NCI-H128 (cell line): ENCODE data around the gene RPS6KA4.
"Not testable (repeated sequence)": the region's sequence is repeated elsewhere in the genome, so short reads cannot be mapped to it uniquely, and the experiment has no call there.

ENCODE experiments used
- DNase-seq: peaks from one replicate; lab custom pipeline; 2025; ENCODE audit not compliant: unreplicated experiment; lab: John Stamatoyannopoulos, UW

RPS6KA4 gene

DNA sequence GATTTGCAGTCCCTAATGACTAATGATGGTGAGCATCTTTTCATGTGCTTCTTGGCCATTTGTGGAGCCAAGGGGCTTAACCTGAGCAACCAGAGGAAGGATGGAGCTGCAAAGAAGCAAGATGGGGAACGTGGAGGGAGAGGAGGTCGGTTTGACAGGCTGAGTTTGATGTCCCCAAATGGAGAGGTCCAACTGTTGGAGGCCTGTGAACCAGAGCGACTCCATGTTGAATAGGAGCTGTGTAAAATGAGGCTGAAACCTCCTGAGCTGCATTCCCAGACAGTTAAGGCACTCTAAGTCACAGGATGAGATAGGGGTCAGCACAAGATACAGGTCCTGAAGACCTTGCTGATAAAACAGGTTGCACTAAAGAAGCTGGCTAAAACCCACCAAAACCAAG, 54.5 kb downstream of the RPS6KA4 start:
- DNase-seq = no peak

GRCh38 chr11:64415286-64415685, 56.3 kb downstream of the RPS6KA4 start:
- DNase-seq = no peak

- DNase-seq = no peak
Observed at GRCh38 chr11:64415996-64416728, 57.2 kb downstream of the RPS6KA4 start.

GRCh38 chr11:64418233-64418632, 59.3 kb downstream of the RPS6KA4 start:
- DNase-seq = not testable (repeated sequence)

- no peak for DNase-seq
Observed at GRCh38 chr11:64419257-64419790, 60.4 kb downstream of the RPS6KA4 start.

DNA sequence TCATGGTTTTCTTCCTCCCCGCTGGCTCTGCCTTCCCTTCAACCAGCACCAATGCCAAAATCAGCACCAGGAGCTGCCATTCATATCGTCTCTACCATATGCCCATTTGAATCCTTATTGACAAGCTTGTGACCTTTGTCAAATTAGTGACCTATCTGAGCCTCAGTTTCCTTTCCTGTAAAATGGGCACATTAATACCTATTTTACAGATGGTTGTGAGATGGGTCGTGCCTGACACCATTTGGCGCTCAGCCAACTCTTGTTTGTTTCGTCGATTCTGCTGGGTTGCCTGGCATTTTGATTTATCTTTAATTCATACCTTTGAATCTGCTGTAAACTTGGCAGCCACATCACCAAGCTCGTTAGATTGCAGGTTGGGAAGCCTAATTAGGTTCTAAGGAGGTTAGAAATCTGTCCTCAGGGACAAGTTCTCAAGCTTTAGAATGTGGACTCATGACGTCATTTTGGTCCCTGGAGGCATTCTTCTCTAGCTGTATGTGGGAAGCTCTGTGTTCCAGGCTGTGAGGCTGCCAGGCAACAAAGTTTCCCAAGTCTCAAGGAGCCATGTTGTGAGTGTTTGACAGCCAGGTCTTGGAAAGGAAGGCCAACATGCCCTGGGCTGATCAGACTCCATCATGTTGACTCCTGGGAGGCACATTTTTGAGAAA, 61.0 kb downstream of the RPS6KA4 start:
- no peak for DNase-seq
